ENCODE results near the gene GOLPH3L. TPM values are rescaled to one million over a fixed set of nuclear protein-coding genes. Genes with fewer than 3 reads are reported as not detected.
A peak's percentile ranks its signal among the peaks of the same experiment; 100 is the strongest.

Gene GOLPH3L
- total and polyA plus RNA-seq, 2 of the 13 experiments (the other 11 are each of a cell fraction or from before 2014, with no cell fraction given), result 8.2 to 12.8 TPM

GRCh38 chr1:150628766-150629114 is 68.2 kb downstream of the GOLPH3L start (continued):
- TF ChIP-seq KDM3A (CRISPR knock-in tag; IDR thresholded peaks at IDR 0.05; ENCODE audit: low read depth) (no peak), ZNF646 (CRISPR knock-in tag; IDR thresholded peaks at IDR 0.05) (no peak), ZNF275 (CRISPR knock-in tag; IDR thresholded peaks at IDR 0.05; ENCODE audit: borderline replicate concordance) (peak; percentile 44; the same call in 1 of the 2 replicates), AGO2 (optimal IDR thresholded peaks at IDR 0.05; ENCODE audit: low read depth, low read length) (no peak), ZNF644 (CRISPR knock-in tag; IDR thresholded peaks at IDR 0.05; ENCODE audit: low read depth) (no peak), NCOR1 (IDR thresholded peaks at IDR 0.05; ENCODE audit: borderline replicate concordance, low read length) (no peak), GMEB2 (CRISPR knock-in tag; IDR thresholded peaks at IDR 0.05; ENCODE audit: low read depth) (no peak), ZNF34 (CRISPR knock-in tag; IDR thresholded peaks at IDR 0.05; ENCODE audit: borderline replicate concordance) (0 out of 2 replicates have a peak, but pooled peaks have one; percentile 10), HDAC6 (IDR thresholded peaks at IDR 0.05; ENCODE audit: low read depth, low read length) (no peak), ASH2L (IDR thresholded peaks at IDR 0.05; ENCODE audit: insufficient read length, low read depth, low read length) (peak; percentile 7), ZNF12 (CRISPR knock-in tag; IDR thresholded peaks at IDR 0.05) (no peak), MED13 (CRISPR knock-in tag; IDR thresholded peaks at IDR 0.05) (no peak), ZNF205 (CRISPR knock-in tag; IDR thresholded peaks at IDR 0.05) (no peak), ZMYM3 (CRISPR knock-in tag; IDR thresholded peaks at IDR 0.05) (no peak), KDM1A (CRISPR knock-in tag; IDR thresholded peaks at IDR 0.05) (no peak), SOX13 (IDR thresholded peaks at IDR 0.05) (no peak), SOX13 (CRISPR knock-in tag; conservative IDR thresholded peaks at IDR 0.05 in 1 of 2, IDR thresholded peaks at IDR 0.05 in 1 of 2) (no peak), MED8 (CRISPR knock-in tag; IDR thresholded peaks at IDR 0.05; ENCODE audit: insufficient replicate concordance) (no peak), KLF11 (CRISPR knock-in tag; IDR thresholded peaks at IDR 0.05) (no peak), RNF219 (CRISPR knock-in tag; IDR thresholded peaks at IDR 0.05) (no peak), ZNF234 (CRISPR knock-in tag; conservative IDR thresholded peaks at IDR 0.05) (no peak)
